ENCODE measurements around the gene TRAM2.

- TF ChIP-seq CTCF (IDR thresholded peaks at IDR 0.05), result no peak
- TF ChIP-seq POLR2A (IDR thresholded peaks at IDR 0.05), result no peak
Observed at GRCh38 chr6:52550014-52550575, 26.8 kb downstream of the TRAM2 start.

Data from adrenal gland (tissue), 5 donors.